Adrenal gland (tissue), 12 donors: Measurements from ENCODE around the gene CHRM1. TPM values are rescaled to one million over a fixed set of nuclear protein-coding genes. Genes with fewer than 3 reads are reported as not detected.

Experiments
- DNase-seq, 7 donors: peaks; one replicate each; pipeline ENCODE4 v3.0.0-alpha.2; 2019 to 2020
- H3K27ac ChIP-seq, 5 donors: fragments of 200-600 bp; sonication (generic) in 4 of 5; 1 replicate in 3 of 5; 2 replicates in 2 of 5; pipeline versions ENCODE4 v1.5.1 to v1.8.0; 2016 to 2020; ENCODE audit warnings: mild to moderate bottlenecking in 1 of 5
- H3K27me3 ChIP-seq: fragments of 200-600 bp; 2 replicates; pipeline ENCODE4 v1.8.0; 2021
- H3K36me3 ChIP-seq, 2 donors: fragments of 200-600 bp; replicated peaks in 1 of 2; 1 replicate in 1 of 2; 2 replicates in 1 of 2; pipeline versions ENCODE4 v1.5.1 to v1.8.0; 2018 to 2022
- H3K4me1 ChIP-seq, 2 donors: fragments of 200-600 bp; replicated peaks in 1 of 2; 1 replicate in 1 of 2; 2 replicates in 1 of 2; pipeline versions ENCODE4 v1.5.1 to v1.8.0; 2018 to 2021
- H3K4me3 ChIP-seq, 4 donors: fragments of 200-600 bp; sonication (generic) in 3 of 4; one replicate each; pipeline ENCODE4 v1.5.1; 2016 to 2018
- H3K9me3 ChIP-seq, 3 donors: fragments of 200-600 bp; sonication (generic) in 1 of 3; replicated peaks in 1 of 3; 1 replicate in 2 of 3; 2 replicates in 1 of 3; pipeline versions ENCODE4 v1.5.1 to v1.8.0; 2016 to 2021
- CTCF ChIP-seq, 6 experiments: fragments of 450-650 bp in 4 of 6; fragments of 200-600 bp in 2 of 6; sonication (generic) in 1 of 6; IDR thresholded peaks; 1 replicate in 5 of 6; 2 replicates in 1 of 6; pipeline versions ENCODE4 v1.5.1 to v1.8.0; 2016 to 2021; ENCODE audit warnings: antibody characterized with exemption in 6 of 6, mild to moderate bottlenecking in 2 of 6, moderate library complexity in 1 of 6
- POLR2A ChIP-seq, 2 donors: fragments of 450-650 bp; IDR thresholded peaks; one replicate each; pipeline ENCODE4 v1.6.1; 2017; ENCODE audit warnings: antibody characterized with exemption in 2 of 2, mild to moderate bottlenecking in 2 of 2, moderate library complexity in 1 of 2
- WGBS, 4 donors: extraction: QIAGEN DNeasy Blood & Tissue Kit in 2 of 4; methylation state at CpG; one replicate each; pipeline versions ENCODE4 v1.1.5 to v1.1.7; 2013 to 2017; 5-methylcytosine and 5-hydroxymethylcytosine counted together
- intact Hi-C, 2 donors: fragments of 100-400 bp; cut with DNase I; formaldehyde crosslinking; loops; one replicate each; pipeline versions ENCODE4 v1.14.1 to v1.15.0; 2022 to 2023
- polyA plus RNA-seq, 3 donors: library from polyadenylated mRNA; stranded (reverse); fragments of 200-250 nt in 2 of 3; fragments of 350-450 nt in 1 of 3; fragmentation: Illumina TruSeq in 1 of 3; extraction: RNeasy Lipid Tissue Mini Kit (QIAGEN cat#74804) in 1 of 3; gene quantifications; one replicate each; pipeline ENCODE4 v1.2.3, GENCODE V29; 2013 to 2014
- total RNA-seq, 9 donors: library from RNA; depleted of rRNA in 4 of 9; stranded (reverse); fragments of >200 nt in 4 of 9; fragments of 120-200 nt in 1 of 9; fragmentation: NEBNext Ultra II Directional in 1 of 9; extraction: Animal tissue kit (Norgen Biotek cat#: 25700) in 1 of 9; gene quantifications; one replicate each; pipeline versions ENCODE4 v1.1.0 to v1.2.4, GENCODE V29; 2013 to 2023
- donor health status: healthy with polysubstance abuse.
- donor health status: Bipolar disorder and iron deficiency.
- donor health status: DM: yes; HTN: yes; CAD: no.
- donor health status: DM: no; HTN: no; CAD: no.
- donor health status: DM: no; HTN: no; CAD: no.
- donor health status: DM: yes; HTN: yes; CAD: no.

The CHRM1 gene
- total and polyA plus RNA-seq, 12 donors: 0.22 to 3.8 (median 1.8) TPM; not detected in 5

GRCh38 chr11:62889484-62890437, 31.4 kb downstream of the CHRM1 start:
- H3K27me3 ChIP-seq: no peaks in the 10 kb centered on the region
- TF ChIP-seq CTCF (IDR thresholded peaks at IDR 0.05) (no peak), POLR2A (IDR thresholded peaks at IDR 0.05) (no peak)
- peak overlapping the region in 4 of 5 donors; percentile 11 to 78 (median 37) for H3K27ac ChIP-seq
- H3K4me1 ChIP-seq: peaks cover 0 to 30% of the 10 kb centered on the region in 2 donors
- H3K4me3 ChIP-seq: no peak overlapping the region
- intact Hi-C loops: no loop called here
- no peaks in the 10 kb centered on the region for H3K9me3 ChIP-seq
- peaks cover 0 to 47% of the 10 kb centered on the region in 2 donors for H3K36me3 ChIP-seq
- DNase-seq: peak in 5 of 7 donors; percentile 47 to 80 (median 51)
- WGBS, 4 donors: 59 to 64% (median 60%) methylated on average over 11 of the region's 11 CpGs

GRCh38 chr11:62889126-62889483, 32.1 kb downstream of the CHRM1 start:
- Histone ChIP-seq H3K4me1 (peaks cover 5 to 36% of the 10 kb centered on the region in 2 donors), H3K4me3 (no peak overlapping the region), H3K9me3 (no peaks in the 10 kb centered on the region), H3K27ac (peak overlapping the region in 4 of 5 donors; percentile 11 to 78 (median 37)), H3K36me3 (peaks cover 0 to 53% of the 10 kb centered on the region in 2 donors), H3K27me3 (no peaks in the 10 kb centered on the region)
- TF ChIP-seq POLR2A (IDR thresholded peaks at IDR 0.05) (no peak), CTCF (IDR thresholded peaks at IDR 0.05) (no peak)
- intact Hi-C loops: no loop called here
- no peak for DNase-seq
- WGBS, 4 donors: 51 to 72% (median 61%) methylated on average over 2 of the region's 2 CpGs

- peak overlapping the region in 1 of 5 donors; percentile 78 for H3K27ac ChIP-seq
- H3K4me3 ChIP-seq: no peak overlapping the region
- no peak for DNase-seq
- no peaks in the 10 kb centered on the region for H3K9me3 ChIP-seq
- TF ChIP-seq POLR2A (IDR thresholded peaks at IDR 0.05) (no peak), CTCF (IDR thresholded peaks at IDR 0.05) (no peak)
- peaks cover 10 to 43% of the 10 kb centered on the region in 2 donors for H3K4me1 ChIP-seq
- peaks cover 0 to 60% of the 10 kb centered on the region in 2 donors for H3K36me3 ChIP-seq
- H3K27me3 ChIP-seq: no peaks in the 10 kb centered on the region
- intact Hi-C loops: no loop called here
- WGBS, 4 donors: 85 to 91% (median 89%) methylated on average over 14 of the region's 14 CpGs
Measured at GRCh38 chr11:62888406-62888805, 32.8 kb downstream of the CHRM1 start.

- no peaks in the 10 kb centered on the region for H3K9me3 ChIP-seq
- H3K27me3 ChIP-seq: no peaks in the 10 kb centered on the region
- no peak overlapping the region for H3K4me3 ChIP-seq
- no peak for DNase-seq
- peaks cover 29 to 63% of the 10 kb centered on the region in 2 donors for H3K4me1 ChIP-seq
- 68 to 83% (median 73%) methylated on average over 9 to 11 of the region's 11 CpGs for WGBS, 4 donors
- peak overlapping the region in 1 of 5 donors; percentile 18 for H3K27ac ChIP-seq
- peaks cover 0 to 71% of the 10 kb centered on the region in 2 donors for H3K36me3 ChIP-seq
- no peak for TF ChIP-seq CTCF (IDR thresholded peaks at IDR 0.05)
- TF ChIP-seq POLR2A (IDR thresholded peaks at IDR 0.05): no peak
- intact Hi-C loops: no loop called here
Measured at GRCh38 chr11:62885137-62885750, 35.9 kb downstream of the CHRM1 start.
